Stimulated activated naive CD8-positive, alpha-beta T cell treated with anti-CD3 and anti-CD28 coated beads, Interleukin-15, Interleukin-2, amounts not matched to agents 100 ng/mL and 50 ng/mL, for 24 hours (primary cell): ENCODE data around the gene UVSSA.

Source experiments
- H3K27ac Mint-ChIP-seq: one replicate; pipeline ENCODE4 v1.8.0; 2021; ENCODE audit warnings: mild to moderate bottlenecking, mixed read lengths
- H3K27me3 Mint-ChIP-seq: one replicate; pipeline ENCODE4 v1.8.0; 2021; ENCODE audit warnings: mixed read lengths
- H3K36me3 Mint-ChIP-seq: one replicate; pipeline ENCODE4 v1.8.0; 2021; ENCODE audit warnings: low read depth, mixed read lengths
- H3K4me1 Mint-ChIP-seq: one replicate; pipeline ENCODE4 v1.8.0; 2021; ENCODE audit warnings: low read depth, mixed read lengths
- H3K4me3 Mint-ChIP-seq: one replicate; pipeline ENCODE4 v1.8.0; 2021; ENCODE audit warnings: mild to moderate bottlenecking, mixed read lengths
- H3K9me3 Mint-ChIP-seq: one replicate; pipeline ENCODE4 v1.8.0; 2021; ENCODE audit warnings: mixed read lengths

Gene UVSSA, protein sequence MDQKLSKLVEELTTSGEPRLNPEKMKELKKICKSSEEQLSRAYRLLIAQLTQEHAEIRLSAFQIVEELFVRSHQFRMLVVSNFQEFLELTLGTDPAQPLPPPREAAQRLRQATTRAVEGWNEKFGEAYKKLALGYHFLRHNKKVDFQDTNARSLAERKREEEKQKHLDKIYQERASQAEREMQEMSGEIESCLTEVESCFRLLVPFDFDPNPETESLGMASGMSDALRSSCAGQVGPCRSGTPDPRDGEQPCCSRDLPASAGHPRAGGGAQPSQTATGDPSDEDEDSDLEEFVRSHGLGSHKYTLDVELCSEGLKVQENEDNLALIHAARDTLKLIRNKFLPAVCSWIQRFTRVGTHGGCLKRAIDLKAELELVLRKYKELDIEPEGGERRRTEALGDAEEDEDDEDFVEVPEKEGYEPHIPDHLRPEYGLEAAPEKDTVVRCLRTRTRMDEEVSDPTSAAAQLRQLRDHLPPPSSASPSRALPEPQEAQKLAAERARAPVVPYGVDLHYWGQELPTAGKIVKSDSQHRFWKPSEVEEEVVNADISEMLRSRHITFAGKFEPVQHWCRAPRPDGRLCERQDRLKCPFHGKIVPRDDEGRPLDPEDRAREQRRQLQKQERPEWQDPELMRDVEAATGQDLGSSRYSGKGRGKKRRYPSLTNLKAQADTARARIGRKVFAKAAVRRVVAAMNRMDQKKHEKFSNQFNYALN

DNA sequence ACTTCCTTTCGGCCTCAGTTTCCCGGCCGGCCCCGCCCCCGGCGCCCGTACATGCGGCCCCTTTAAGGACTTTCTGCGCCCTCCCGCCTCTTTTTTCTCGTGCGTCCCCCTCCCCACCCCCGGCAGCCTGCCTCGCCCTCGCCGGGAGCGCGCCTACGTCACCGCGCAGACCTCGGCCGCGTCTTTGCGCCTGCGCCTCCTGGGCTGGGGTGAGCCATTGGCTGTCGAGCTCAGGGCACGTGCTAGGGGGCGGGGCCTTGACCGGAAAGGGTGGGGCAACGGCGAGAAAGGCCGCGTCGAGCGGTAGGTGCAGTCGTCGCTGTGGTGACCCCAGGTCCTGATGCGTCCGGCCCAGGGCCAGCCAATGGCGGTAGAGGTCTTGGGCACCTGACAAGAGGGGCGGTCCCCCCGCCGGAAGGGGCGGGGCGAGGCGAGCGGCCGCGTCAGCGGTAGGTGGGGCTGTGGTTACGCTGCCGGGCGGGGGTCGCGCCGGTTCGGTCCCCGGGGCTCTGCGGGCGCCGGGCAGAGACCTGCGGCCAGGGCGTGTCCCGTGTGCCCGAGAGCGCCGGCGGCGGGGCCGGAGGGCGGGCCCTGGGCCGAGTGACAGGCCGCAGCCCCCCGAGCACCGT lies at the start of gene UVSSA:
Gene UVSSA, plus strand, starts transcription at position 428 of the 629 bp plus-strand sequence. CDS start 884 bp downstream, outside the sequence.
- peak within 1 kb of the TSS; percentile 90 for H3K4me3 Mint-ChIP-seq
- H3K27ac Mint-ChIP-seq: peak within 1 kb of the TSS; percentile 88
- no peaks in the 10 kb centered on the region for H3K27me3 Mint-ChIP-seq
- H3K9me3 Mint-ChIP-seq: no peaks in the 10 kb centered on the region
- H3K36me3 Mint-ChIP-seq: peaks cover 3% of the 10 kb centered on the region
- H3K4me1 Mint-ChIP-seq: peaks cover 47% of the 10 kb centered on the region

DNA sequence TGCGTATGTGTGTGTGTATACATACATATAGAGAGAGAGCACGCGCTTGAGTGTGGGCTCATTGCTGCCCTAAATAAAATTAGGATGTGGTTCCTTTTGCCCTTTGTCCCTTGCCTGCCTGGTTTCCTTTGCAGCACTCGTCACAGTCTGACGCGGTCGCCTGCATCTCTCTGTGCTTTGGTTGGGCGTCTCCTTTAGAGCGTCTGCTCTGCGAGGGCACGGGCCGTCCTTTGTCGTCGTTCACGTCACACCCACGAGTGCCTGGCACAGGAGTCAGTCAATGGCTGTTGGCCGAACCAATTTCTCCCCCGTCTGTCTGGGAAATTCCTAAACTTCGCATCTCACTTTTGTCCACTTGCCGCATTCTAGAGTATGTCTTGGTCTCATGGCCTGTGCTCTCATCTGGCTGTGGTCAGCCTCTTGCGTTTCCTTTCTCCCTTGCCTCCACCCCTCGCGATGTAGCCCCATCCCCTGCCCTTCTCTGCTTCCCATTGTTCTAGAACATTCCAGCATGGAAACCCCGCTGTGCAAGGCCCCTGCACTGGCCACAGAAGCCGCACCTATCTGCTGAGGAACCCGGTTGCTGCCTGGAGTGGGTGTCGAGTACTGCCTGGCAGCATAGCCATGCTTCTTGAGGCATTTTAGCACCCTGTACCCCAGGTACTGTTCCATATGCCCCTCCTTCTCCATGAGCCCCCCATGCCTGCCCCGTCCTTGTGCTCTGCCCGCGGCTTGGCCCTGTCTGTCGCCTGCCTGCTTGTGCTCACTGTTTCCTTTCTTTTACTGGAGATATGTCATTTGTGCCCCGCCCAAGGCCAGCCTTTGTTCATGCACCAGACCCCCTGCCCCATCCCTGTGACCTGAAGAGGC lies 49.3 kb upstream of the UVSSA start:
- Mint-ChIP-seq H3K27me3 (no peaks in the 10 kb centered on the region), H3K4me3 (no peak overlapping the region), H3K9me3 (no peaks in the 10 kb centered on the region), H3K4me1 (peaks cover 63% of the 10 kb centered on the region), H3K36me3 (peaks cover 48% of the 10 kb centered on the region), H3K27ac (no peak overlapping the region)

DNA sequence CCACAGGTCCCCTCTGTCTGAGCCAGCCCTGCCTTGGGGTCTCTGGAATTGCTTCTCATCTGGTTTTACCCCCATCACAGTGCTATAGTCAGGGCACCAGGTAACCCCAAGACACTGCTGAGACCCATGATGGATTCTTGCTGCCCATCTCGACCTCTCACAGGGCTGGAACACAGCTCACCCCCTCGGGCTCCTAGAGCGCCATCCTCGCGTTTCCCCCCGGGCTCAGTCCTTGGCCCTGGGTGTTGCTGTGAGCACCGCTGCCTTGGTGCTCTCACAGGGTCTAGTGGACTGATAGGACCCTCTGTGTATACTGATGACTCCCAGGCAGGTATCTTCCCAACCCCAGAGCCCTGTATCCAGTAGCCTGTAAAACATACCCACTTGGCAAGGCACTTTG lies 48.5 kb upstream of the UVSSA start:
- Mint-ChIP-seq H3K9me3 (no peaks in the 10 kb centered on the region), H3K27me3 (no peaks in the 10 kb centered on the region), H3K36me3 (peaks cover 47% of the 10 kb centered on the region), H3K27ac (no peak overlapping the region), H3K4me3 (no peak overlapping the region), H3K4me1 (peaks cover 60% of the 10 kb centered on the region)

DNA sequence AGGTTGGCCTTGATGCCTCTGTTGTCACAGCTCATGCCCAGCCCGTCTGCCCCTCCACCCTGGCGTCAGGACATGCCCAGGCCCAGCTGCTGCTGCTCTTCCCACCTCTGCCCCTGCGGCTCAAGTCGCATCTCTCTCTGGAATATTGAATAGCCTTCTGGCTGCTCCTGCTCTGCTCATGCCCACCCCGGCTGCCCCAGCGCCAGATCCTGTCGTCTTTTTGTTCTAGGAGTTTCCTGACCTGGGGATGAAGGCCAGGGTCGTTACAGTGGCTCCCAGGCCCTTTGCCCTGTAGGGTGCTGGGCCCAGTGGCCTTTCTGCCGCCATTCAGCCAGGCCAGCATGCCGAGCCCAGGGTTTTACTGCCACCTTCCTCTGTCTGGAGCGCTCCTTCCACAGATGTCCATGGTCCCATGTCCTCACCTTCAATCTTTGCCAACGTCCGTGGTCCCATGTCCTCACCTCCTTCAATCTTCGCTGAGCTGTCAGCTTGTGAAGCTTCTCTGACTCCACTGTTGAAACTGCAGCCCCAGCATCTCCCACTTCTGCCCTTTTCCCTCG lies 47.6 kb upstream of the UVSSA start:
- H3K4me1 Mint-ChIP-seq: peaks cover 55% of the 10 kb centered on the region
- no peaks in the 10 kb centered on the region for H3K27me3 Mint-ChIP-seq
- H3K4me3 Mint-ChIP-seq: no peak overlapping the region
- H3K36me3 Mint-ChIP-seq: peaks cover 42% of the 10 kb centered on the region
- H3K27ac Mint-ChIP-seq: peak overlapping the region; percentile 50
- no peaks in the 10 kb centered on the region for H3K9me3 Mint-ChIP-seq

DNA sequence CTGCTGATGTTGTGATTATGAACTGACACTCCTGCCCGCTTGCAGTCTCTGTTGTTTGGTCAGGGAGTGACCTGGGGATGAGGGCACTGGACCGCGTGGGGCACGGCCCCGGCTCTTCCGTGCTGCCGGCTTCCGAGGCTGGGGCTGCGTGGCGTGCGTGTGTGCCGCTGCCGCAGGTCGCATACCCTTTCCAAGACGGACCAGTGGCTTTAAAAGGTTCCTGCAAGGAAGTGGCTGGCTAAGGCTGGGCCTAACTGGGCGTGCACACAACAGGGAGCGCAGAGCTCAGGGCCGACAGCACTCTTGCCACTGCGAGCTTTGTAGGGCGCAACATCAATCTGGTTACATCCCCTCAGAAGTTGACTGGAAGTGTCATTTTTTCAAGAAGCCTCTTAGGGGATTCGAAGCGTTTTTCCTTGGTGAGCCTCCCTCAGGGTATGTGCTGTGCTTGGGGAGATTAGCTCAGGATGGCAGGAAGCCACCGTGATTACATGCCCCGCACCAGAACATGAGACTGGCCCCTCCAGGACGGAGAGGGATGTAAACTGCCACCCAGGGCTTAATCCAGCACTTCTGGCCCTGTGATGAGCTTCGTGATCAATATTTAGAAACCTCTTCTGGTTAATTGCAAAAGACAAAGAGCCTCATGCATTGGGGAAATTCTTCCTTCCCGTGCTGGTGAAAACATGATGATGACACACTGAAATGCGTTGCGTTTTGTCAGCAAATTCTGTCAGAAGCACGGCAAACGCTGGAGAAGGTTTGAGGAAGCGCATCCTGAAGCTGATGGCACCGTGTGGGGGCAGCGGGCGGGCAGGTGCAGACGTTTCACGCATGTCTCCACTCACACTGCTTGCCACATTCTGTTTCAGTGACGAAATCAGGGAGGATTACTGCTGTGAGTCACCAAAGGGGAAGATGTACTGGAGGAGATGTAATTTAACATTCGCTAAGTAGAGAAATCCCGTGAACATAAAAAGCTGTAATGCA lies 46.2 kb upstream of the UVSSA start:
- peak overlapping the region; percentile 72 for H3K27ac Mint-ChIP-seq
- no peaks in the 10 kb centered on the region for H3K9me3 Mint-ChIP-seq
- no peak overlapping the region for H3K4me3 Mint-ChIP-seq
- no peaks in the 10 kb centered on the region for H3K27me3 Mint-ChIP-seq
- H3K4me1 Mint-ChIP-seq: peaks cover 51% of the 10 kb centered on the region
- peaks cover 52% of the 10 kb centered on the region for H3K36me3 Mint-ChIP-seq

DNA sequence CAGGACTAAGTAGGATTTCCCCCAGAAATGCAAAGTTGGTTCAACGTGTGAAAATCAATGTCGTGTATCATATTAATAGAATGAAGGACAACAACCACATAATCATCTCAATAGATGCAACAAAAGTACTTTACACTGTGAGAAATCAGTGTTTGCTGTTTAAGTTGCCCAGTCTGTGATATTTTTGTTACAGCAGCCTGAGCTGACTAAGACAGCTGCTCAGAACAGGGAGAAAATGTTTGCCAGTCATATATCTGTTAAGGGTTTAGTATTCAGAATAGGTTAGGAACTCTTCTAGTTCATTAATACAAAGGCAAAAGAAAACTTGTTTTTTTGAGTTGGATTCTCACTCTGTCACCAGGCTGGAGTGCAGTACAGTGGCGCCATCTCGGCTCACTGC lies 44.8 kb upstream of the UVSSA start:
- Mint-ChIP-seq H3K27me3 (no peaks in the 10 kb centered on the region), H3K36me3 (peaks cover 62% of the 10 kb centered on the region), H3K4me3 (no peak overlapping the region), H3K9me3 (no peaks in the 10 kb centered on the region), H3K27ac (peak overlapping the region; percentile 1), H3K4me1 (peaks cover 58% of the 10 kb centered on the region)

DNA sequence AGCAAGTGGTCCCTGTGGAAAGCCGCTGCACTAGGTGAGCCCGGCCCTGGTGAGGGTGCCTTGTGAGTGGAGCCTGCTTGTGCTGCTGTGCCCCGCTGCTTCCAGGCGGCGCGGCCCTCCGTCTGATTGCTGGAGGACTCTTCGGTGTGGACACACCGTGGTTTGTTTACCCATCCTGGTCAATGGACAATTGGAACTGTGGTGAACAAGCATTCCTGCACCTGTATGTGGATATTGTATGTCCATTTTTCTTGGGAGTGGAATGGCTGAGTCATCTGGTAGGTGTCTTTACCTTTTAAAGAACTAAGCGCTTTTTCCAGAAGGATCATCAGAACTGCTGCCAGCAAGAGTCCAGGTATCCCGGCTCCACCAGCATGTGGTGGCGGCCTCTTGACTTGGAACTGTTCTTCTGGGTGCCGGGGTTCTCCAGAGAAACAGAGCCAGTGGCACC lies 41.7 kb upstream of the UVSSA start:
- Mint-ChIP-seq H3K4me3 (no peak overlapping the region), H3K36me3 (peaks cover 39% of the 10 kb centered on the region), H3K27ac (peak overlapping the region; percentile 82), H3K27me3 (no peaks in the 10 kb centered on the region), H3K9me3 (no peaks in the 10 kb centered on the region), H3K4me1 (peaks cover 65% of the 10 kb centered on the region)

DNA sequence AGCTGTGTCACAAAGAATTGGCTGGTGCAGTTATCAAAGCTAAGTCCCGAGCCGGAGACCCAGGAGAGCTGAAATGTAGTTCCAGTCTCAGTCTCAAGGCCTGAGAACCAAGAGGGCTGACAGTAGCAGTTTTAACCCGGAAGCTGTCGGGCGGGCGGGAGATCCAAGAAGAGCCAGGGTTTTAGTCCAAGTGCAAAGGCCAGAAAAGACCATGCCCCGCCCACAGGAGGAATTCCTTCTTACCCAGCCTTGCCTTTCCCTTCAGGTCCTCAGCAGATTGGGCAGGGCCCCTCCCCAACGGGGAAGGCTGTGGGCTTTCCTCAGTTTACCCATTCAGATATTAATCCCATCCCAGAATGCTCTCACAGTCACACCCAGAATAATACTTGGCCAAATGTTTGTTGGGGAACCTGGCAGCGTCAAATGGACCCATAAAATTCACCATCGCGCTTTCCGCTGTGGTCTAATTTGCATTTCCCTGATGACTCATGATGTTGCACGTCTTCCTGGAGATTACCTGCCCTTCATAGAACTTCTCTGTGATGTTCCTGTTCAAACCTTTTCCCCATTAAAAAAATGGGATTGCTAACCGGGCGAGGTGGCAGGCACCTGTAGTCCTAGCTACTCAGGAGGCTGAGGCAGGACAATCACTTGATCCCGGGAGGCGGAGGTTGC lies 41.1 kb upstream of the UVSSA start:
- H3K9me3 Mint-ChIP-seq: no peaks in the 10 kb centered on the region
- peaks cover 61% of the 10 kb centered on the region for H3K4me1 Mint-ChIP-seq
- no peaks in the 10 kb centered on the region for H3K27me3 Mint-ChIP-seq
- H3K36me3 Mint-ChIP-seq: peaks cover 32% of the 10 kb centered on the region
- H3K4me3 Mint-ChIP-seq: peak overlapping the region; percentile 13
- peak overlapping the region; percentile 82 for H3K27ac Mint-ChIP-seq

DNA sequence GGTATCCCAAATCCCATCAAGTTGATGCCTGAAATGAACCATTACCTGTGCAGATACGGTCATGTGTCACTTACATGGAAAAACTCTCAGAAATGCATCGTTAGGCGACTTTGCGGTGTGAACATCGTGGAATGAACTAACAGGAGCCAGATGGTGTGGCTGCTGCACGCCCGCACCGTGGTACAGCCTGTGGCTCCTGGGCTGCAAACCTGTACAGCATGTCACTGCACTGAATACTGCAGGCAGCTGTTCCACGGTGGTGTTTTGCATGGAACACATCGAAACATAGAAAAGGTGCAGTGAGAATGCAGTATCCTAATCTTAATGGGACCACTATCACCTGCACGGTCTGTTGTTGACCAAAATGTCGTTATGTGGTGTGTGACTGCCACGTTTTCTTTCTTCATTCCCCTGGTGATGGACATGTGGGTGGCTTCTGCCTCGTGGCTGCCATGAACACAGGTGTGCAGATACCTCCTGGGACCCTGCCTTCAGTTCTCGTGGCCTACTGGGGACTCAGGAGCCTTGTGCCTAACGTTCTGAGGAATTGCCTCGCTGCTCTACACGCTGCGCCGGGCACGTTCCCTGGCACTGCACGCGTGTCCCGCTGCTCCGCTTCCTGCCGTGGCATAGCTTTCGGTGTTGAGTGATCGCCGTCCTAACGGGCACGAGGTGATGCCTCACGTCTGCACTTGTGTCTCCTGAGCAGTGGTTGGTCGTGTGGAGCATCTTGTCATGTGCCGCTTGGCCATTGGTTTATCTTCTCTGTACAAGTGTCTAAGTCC lies 38.9 kb upstream of the UVSSA start:
- Mint-ChIP-seq H3K36me3 (peaks cover 30% of the 10 kb centered on the region), H3K27ac (peak overlapping the region; percentile 38), H3K9me3 (no peaks in the 10 kb centered on the region), H3K4me1 (peaks cover 58% of the 10 kb centered on the region), H3K27me3 (no peaks in the 10 kb centered on the region), H3K4me3 (no peak overlapping the region)

DNA sequence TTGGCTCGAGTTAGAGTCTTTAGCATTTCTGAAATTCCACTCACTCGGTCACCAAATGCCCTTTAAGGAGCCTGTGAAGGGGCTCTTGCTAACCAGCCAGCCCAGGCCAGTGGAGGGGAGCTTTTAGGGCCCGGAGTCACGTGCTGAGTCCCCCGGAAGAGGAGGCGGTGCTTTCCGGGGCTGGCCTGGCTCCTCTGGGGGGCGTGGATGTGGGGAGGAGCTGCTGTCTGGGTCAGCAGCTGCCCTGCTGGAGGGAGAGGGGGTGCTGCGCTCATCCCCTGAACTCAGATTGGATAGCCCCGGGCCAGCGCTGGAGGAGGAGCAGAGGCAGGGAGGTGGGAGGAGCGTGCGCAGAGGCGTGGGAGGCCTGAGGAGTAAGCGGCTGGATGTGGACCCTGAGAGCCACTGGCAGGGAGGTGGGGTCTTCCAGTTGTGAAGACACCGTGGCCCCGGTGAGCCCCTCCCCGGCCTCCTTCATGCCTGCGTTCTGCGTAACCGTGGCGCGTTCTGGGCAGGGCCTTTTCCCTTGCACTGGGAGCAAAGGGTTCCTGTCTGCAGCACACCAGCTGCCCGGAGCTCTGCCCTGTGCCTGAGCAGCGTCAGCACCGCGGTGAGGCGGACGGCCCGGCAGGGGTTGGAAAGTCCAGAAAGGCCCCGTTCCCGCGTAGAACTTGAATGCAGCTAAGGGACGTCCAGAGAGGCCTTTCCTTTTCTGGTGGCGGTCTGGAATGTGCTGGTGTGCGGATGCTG lies 37.6 kb upstream of the UVSSA start:
- Mint-ChIP-seq H3K9me3 (no peaks in the 10 kb centered on the region), H3K4me3 (peak overlapping the region; percentile 69), H3K27ac (peak overlapping the region; percentile 43), H3K36me3 (peaks cover 40% of the 10 kb centered on the region), H3K27me3 (no peaks in the 10 kb centered on the region), H3K4me1 (peaks cover 62% of the 10 kb centered on the region)

DNA sequence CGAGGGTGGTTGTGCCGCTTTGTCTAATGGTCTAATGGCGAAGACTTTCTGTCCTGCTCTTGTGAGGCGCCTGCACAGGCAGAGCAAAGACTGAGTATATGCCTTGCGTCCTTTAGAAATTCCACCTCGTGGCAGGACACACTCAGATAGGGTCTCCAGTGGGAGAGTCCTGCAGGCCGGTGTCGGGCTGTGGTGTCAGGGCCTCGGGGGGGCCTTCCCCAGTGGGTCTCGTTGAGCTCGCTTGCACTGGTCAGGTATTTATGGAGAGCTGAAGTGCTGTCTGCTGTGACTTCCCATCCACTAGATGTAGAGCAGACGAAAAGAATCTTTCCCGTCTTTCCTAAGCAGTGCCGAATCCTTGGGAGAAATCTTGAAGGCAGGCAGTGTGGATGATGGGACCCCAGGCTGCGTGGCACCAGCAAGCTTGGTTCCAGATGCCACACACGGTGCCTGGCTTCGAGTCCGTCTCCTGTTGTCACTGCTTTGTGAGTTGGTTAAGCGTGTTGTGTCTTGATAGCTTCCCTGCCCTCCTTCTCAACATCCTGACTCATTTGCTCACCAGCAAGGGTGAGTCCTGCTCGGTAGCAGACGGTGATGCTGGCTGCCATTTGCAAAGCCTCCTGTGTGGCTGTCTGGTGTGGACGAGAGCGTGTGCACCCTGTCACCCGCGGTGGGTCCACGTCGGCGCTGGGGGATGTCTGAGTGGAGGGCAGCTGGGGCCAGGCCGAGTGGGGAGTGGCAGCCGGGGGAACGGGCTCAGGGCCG lies 36.8 kb upstream of the UVSSA start:
- Mint-ChIP-seq H3K36me3 (peaks cover 42% of the 10 kb centered on the region), H3K4me3 (peak overlapping the region; percentile 51), H3K9me3 (no peaks in the 10 kb centered on the region), H3K27ac (peak overlapping the region; percentile 52), H3K27me3 (no peaks in the 10 kb centered on the region), H3K4me1 (peaks cover 65% of the 10 kb centered on the region)
